ENCODE measurements around the gene SNAI3.

- TF ChIP-seq CTCF (IDR thresholded peaks at IDR 0.05) (no peak), POLR2A (IDR thresholded peaks at IDR 0.05) (no peak), POLR2AphosphoS5 (IDR thresholded peaks at IDR 0.05) (no peak)
These were observed 11.0 kb upstream of the SNAI3 start for GRCh38 chr16:88697116-88697830.

Measured in gastroesophageal sphincter (tissue), 3 donors.